ENCODE measurements around the gene JAML. TPM values are rescaled to one million over a fixed set of nuclear protein-coding genes. Genes with fewer than 3 reads are reported as not detected.

The JAML gene
- total and polyA plus RNA-seq, 9 of the 15 experiments (the other 6 are each of a cell fraction or from before 2014, with no cell fraction given): 0.05 to 0.32 (median 0.22) TPM; not detected in 4

DNA sequence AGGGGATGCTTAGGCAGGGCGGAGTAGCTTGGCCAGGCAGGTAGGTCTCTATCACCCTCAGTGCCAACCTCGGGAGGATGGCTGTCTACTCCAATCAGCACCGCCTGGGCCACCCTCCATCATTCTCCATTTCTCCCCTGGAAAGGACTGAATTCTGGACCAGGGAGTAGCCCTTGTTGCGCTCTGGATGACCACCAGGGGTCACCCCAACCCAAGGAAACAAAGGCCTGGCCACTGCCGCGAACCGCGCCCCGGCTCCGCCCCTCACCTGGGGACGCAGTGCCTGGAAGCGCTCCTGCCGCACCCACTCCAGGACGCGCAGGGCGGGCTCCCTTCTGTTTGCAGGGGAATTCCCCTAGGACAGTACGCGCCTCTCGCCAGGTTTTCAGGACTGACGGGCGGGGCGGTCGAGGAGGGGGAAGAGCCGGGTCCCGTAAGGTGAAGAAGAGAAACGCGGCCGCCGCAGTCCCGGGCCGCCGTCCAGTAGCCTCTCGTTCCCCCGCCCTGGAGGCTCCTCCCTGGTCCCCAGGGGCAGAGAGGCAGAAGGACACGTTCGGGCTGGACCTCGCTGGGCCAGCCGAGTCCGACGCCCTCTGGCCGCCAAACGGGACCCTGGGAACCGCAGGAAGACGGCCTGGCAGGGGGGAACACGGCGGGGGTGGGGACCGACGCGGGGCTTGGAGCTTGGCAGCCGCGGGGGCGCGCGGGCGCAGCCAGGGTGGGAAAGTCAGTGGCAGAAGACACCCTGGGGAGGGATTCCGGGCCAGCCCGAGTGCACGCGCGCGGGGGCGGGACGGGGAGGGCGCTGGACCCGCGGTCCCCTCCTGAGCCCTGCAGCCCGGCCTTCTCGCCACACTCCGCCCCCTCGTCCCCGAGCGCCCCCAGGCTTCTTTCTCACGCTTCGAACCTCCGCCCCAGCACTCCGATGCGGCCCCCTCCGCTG lies 79.3 kb downstream of the JAML start (continued):
- TF ChIP-seq, protein P1, sequence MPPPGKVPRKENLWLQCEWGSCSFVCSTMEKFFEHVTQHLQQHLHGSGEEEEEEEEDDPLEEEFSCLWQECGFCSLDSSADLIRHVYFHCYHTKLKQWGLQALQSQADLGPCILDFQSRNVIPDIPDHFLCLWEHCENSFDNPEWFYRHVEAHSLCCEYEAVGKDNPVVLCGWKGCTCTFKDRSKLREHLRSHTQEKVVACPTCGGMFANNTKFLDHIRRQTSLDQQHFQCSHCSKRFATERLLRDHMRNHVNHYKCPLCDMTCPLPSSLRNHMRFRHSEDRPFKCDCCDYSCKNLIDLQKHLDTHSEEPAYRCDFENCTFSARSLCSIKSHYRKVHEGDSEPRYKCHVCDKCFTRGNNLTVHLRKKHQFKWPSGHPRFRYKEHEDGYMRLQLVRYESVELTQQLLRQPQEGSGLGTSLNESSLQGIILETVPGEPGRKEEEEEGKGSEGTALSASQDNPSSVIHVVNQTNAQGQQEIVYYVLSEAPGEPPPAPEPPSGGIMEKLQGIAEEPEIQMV (tag; conservative IDR thresholded peaks at IDR 0.05; ENCODE audit: low read depth): no peak
- TF ChIP-seq ZNF764 (CRISPR knock-in tag; IDR thresholded peaks at IDR 0.05; ENCODE audit: low read depth) (no peak), HMG20B (CRISPR knock-in tag; IDR thresholded peaks at IDR 0.05) (no peak), ZNF77 (CRISPR knock-in tag; IDR thresholded peaks at IDR 0.05) (no peak), NFYB (IDR thresholded peaks at IDR 0.05; ENCODE audit: extremely low read depth, insufficient read length) (peak; percentile 48), ZNF354B (CRISPR knock-in tag; IDR thresholded peaks at IDR 0.05) (no peak), KDM2B (CRISPR knock-in tag; IDR thresholded peaks at IDR 0.05) (0 out of 2 replicates have a peak, but pooled peaks have one; percentile 55), SETDB1 (IDR thresholded peaks at IDR 0.05; ENCODE audit: low read length) (no peak), TCFL5 (CRISPR knock-in tag; conservative IDR thresholded peaks at IDR 0.05) (no peak), KLF1 (tag; IDR thresholded peaks at IDR 0.05) (peak; percentile 54; the same call in 1 of the 2 replicates), ZNF165 (CRISPR knock-in tag; IDR thresholded peaks at IDR 0.05; ENCODE audit: borderline replicate concordance) (no peak), KLF16 (IDR thresholded peaks at IDR 0.05) (peak; percentile 49; the same call in 1 of the 2 replicates), MIER1 (IDR thresholded peaks at IDR 0.05; ENCODE audit: low read depth) (no peak), CBX3 (IDR thresholded peaks at IDR 0.05; ENCODE audit: borderline replicate concordance in 1 of 2, low read length in 2 of 2) (no peak), NR2C1 (IDR thresholded peaks at IDR 0.05) (no peak), NR2C1 (tag; IDR thresholded peaks at IDR 0.05) (no peak), ZNF324 (CRISPR knock-in tag; IDR thresholded peaks at IDR 0.05) (no peak), POU5F1 (IDR thresholded peaks at IDR 0.05; ENCODE audit: borderline replicate concordance, low read depth, low read length, partially characterized antibody) (no peak), CREB1 (IDR thresholded peaks at IDR 0.05) (no peak), CREB1 (CRISPR knock-in tag; IDR thresholded peaks at IDR 0.05) (0 out of 2 replicates have a peak, but pooled peaks have one; percentile 40), NCOA2 (IDR thresholded peaks at IDR 0.05; ENCODE audit: partially characterized antibody in 2 of 2) (no peak), CHCHD3 (CRISPR knock-in tag; IDR thresholded peaks at IDR 0.05) (no peak), CCNT2 (IDR thresholded peaks at IDR 0.05; ENCODE audit: borderline replicate concordance, extremely low read depth, insufficient read length, low read depth, low read length) (peak; percentile 41)
- TF ChIP-seq, protein P2, sequence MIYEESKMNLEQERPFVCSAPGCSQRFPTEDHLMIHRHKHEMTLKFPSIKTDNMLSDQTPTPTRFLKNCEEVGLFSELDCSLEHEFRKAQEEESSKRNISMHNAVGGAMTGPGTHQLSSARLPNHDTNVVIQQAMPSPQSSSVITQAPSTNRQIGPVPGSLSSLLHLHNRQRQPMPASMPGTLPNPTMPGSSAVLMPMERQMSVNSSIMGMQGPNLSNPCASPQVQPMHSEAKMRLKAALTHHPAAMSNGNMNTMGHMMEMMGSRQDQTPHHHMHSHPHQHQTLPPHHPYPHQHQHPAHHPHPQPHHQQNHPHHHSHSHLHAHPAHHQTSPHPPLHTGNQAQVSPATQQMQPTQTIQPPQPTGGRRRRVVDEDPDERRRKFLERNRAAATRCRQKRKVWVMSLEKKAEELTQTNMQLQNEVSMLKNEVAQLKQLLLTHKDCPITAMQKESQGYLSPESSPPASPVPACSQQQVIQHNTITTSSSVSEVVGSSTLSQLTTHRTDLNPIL (CRISPR knock-in tag; IDR thresholded peaks at IDR 0.05): no peak
- TF ChIP-seq, protein P3, sequence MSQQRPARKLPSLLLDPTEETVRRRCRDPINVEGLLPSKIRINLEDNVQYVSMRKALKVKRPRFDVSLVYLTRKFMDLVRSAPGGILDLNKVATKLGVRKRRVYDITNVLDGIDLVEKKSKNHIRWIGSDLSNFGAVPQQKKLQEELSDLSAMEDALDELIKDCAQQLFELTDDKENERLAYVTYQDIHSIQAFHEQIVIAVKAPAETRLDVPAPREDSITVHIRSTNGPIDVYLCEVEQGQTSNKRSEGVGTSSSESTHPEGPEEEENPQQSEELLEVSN (IDR thresholded peaks at IDR 0.05; ENCODE audit: borderline replicate concordance in 1 of 2, extremely low read depth in 1 of 2, insufficient read depth in 1 of 2, insufficient read length in 1 of 2, low read depth in 1 of 2, low read length in 1 of 2, poor library complexity in 1 of 2, severe bottlenecking in 1 of 2): no peak
